KOPT-K1 (cell line): ENCODE measurements around the gene KCNK1.
"Not testable (repeated sequence)": the region's sequence is repeated elsewhere in the genome, so short reads cannot be mapped to it uniquely, and the experiment has no call there.

ENCODE experiments used
- H3K27ac ChIP-seq: fragments of 200-600 bp; sonication (generic); 2 replicates; pipeline ENCODE4 v1.5.1; 2016; ENCODE audit warnings: antibody characterized with exemption, mild to moderate bottlenecking, low read depth, low read length; ENCODE audit not compliant: poor library complexity, severe bottlenecking
- H3K36me3 ChIP-seq: fragments of 200-600 bp; sonication (generic); 2 replicates; pipeline ENCODE4 v1.5.1; 2017; ENCODE audit warnings: antibody characterized with exemption, mild to moderate bottlenecking, low read length, moderate library complexity; ENCODE audit not compliant: insufficient read depth
- H3K9me3 ChIP-seq: fragments of 200-600 bp; sonication (generic); 2 replicates; pipeline ENCODE4 v1.5.1; 2017; ENCODE audit warnings: antibody characterized with exemption, low read length, mild to moderate bottlenecking; ENCODE audit not compliant: insufficient read depth, poor library complexity, severe bottlenecking

KCNK1 gene

DNA sequence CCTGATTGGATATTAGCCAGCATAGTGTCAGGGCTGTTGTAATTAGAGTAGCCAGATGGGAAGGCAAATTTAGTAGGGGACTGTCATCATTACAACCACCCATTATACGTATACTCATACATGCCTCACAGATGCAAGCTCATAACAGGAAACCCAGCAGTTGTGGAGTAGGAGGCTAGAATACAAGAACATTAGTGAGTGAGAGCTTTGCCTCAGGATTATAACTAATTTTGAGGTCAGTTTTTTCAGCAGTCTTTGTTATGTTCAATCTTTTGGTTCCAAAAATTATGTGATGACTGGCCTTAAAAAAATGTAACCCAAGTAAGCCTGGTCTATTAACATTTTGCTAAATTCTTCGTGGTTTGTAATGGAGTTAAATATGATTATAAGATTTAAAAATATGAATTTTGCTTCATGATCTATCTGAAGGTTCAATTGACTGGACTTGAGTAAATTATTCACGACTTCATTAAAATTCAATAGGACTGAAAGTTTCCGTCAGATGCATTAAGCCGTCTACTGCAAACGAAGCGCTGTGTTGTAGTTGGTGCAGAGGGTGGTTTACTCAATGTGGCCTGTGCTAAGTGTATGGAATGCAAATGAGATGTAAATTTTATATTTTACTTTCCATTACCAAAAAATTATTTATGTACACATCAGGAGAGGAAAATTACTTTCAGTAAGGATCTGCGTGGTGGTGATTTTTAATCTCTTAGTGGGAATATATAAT is 48.8 kb downstream of the KCNK1 start:
- H3K36me3 ChIP-seq, result peaks cover 49% of the 10 kb centered on the region
- H3K9me3 ChIP-seq, result no peaks in the 10 kb centered on the region
- no peak overlapping the region for H3K27ac ChIP-seq

DNA sequence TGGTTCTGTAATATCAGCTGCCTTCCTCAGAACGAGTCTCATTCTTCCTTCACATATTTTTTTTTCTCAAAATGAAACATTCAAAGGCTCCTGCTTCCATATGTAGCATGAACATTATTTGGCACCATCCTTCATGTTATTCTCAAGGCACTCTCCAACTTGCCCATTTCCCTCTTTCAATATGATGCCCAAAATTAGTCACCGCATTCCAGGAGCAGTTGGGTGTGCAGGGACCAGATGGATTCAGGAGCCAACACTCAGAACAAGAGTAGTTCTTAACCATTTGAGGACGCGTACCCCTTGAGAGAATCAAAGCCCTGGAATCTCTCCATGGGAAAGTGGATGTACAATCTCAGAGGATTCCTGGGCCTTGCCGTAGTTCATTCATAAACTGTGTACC is 50.3 kb downstream of the KCNK1 start:
- Histone ChIP-seq H3K36me3 (peaks cover 63% of the 10 kb centered on the region), H3K9me3 (no peaks in the 10 kb centered on the region), H3K27ac (no peak overlapping the region)

DNA sequence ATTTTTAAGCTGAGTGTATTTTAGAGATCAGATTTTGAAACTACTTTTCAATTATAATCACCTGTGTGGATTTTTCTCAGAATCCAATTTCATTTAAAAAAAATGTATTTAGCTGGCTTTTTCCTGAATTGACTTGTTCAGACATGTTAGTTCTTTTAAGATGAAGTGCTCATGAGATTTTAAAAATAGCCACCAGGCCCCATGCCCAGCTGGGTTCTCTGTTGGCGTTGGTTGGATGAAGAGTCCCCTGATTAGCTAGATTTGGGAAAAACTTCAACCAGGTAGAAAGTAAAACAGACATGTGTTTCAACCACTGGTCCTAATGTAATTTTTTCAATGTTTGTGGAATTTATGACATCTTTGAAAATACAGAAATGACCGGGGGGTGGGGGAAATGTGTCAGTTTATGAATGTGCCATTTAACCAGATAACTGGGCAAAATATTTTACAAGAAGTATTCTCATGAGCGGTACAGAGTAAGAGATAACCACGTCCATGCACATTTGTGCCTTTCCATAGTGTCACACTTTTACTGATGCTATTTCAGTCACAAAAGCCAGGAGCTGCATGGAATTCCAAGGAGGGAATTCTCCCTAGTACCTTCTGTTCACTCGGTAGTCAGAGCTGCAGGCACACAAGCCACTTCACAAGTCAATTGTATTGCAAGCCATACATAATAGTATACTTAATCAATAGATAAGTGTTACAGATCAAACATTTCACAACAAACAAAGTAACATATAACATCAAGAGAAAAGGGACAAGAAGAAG is 51.1 kb downstream of the KCNK1 start:
- H3K27ac ChIP-seq, result no peak overlapping the region
- peaks cover 6% of the 10 kb centered on the region for H3K9me3 ChIP-seq
- peaks cover 70% of the 10 kb centered on the region for H3K36me3 ChIP-seq

DNA sequence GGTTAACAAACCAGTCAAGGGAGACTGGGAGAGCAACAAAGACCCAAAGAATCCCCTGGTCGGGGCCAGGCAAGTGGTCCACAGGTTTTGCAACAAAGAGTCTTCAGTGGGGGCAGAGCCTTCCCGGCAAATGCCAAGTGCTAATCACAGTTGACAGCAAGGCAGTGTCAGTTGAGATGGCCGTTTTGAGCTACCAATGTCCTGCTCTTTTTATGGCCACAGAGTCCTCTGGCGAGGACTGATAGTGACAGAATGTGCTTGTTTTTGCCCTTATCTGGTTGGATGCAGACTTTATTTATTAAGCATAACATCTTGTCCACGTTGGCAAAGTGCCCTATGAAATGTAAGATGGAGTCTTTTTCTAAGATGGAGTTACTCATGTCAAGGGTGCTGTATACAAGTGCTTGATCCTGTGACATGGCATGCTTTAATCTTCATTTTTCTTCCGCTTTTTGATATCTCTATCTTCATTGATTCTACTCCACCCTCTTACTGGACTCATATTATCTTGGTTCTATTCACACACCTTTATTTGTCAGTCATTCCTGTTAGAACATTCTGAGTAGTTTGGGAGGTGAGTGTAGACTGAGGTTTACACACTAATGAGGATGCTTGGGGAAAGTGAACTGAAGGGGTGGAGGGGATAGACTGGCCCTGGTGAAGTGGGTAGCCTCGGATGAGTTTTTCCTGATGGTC is 51.8 kb downstream of the KCNK1 start:
- peaks cover 12% of the 10 kb centered on the region for H3K9me3 ChIP-seq
- no peak overlapping the region for H3K27ac ChIP-seq
- H3K36me3 ChIP-seq, result peaks cover 72% of the 10 kb centered on the region

DNA sequence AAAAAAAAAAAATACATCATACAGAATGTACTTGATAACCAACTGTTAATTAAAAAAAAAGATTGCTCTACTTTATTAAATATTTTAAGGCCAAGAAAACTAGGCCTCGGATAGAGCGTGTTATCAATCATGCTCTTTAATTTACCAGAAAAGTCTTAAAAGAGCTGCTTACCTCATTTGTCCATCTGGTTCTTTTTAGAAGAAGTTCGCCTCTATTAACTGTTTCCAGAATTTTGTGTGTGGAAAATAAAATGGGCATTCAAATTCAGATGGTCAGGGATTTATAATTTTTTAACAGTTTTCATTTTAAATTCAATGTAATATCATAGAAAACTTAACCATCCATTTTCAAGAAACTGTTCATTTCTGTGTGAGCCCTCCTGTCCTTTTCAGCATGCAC is 53.8 kb downstream of the KCNK1 start:
- H3K36me3 ChIP-seq, result peaks cover 77% of the 10 kb centered on the region
- peaks cover 12% of the 10 kb centered on the region for H3K9me3 ChIP-seq
- H3K27ac ChIP-seq, result no peak overlapping the region

DNA sequence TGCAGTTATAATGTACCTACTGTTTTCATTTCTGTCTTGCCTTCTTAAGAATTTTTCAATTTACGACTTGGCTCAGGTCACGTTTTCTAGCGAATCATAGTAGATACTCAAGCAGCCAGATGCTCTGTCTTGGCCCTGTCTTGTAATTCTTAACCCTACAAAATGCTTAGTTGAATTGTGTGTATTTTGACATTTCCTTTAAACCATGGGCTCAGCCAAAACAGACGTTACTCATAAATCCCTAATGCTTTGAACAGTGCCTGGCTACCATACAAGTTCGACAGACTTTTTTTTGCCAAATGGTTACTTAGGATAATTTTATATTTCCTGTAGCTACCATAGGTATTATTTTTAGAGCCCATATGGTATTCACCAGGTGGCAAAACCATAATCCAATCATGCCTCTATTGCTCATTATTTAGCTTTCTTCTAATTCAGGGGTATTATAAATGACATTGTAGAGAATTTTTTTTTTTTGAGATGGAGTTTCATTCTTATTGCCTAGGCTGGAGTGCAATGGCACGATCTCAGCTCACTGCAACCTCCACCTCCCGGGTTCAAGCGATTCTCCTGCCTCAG is 54.3 kb downstream of the KCNK1 start:
- no peak overlapping the region for H3K27ac ChIP-seq
- H3K36me3 ChIP-seq, result peaks cover 82% of the 10 kb centered on the region
- peaks cover 12% of the 10 kb centered on the region for H3K9me3 ChIP-seq

DNA sequence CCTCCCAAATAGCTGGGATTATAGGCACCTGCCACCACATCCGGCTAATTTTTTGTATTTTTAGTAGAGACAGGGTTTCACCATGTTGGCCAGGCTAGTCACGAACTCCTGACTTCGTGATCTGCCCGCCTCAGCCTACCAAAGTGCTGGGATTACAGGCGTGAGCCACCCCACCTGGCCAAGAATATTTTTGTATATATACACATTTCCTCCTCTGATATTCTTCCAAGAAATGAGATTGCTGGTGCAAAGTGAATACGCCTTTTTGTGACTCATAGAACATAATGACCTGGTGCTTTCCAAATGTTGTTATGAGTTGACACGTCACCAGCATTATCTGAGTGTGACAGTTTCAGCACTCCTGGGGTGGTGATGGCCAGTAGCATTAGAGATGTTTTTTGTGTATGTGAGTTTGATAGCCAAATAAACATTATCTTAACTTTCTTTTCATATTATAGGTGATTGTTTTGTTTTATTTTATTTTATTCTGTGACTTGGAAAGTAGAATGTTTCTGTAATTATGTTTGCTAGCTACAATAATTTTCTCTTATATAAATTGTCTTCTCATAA is 54.9 kb downstream of the KCNK1 start:
- Histone ChIP-seq H3K36me3 (peaks cover 88% of the 10 kb centered on the region), H3K27ac (no peak overlapping the region), H3K9me3 (peaks cover 12% of the 10 kb centered on the region)

DNA sequence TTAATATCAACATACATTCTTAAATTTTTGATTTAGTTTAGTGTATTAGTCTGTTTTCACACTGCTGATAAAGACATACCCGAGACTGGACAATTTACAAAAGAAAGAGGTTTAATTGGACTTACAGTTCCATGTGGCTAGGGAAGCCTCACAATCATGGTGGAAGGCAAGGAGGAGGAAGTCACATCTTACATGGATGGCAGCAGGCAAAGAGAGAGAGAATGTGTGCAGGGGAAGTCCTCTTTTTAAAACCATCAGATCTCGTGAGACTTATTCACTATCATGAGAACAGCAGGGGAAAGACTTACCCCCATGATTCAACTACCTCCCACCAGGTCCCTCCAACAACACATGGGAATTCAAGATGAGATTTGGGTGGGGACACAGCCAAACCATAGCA is 56.5 kb downstream of the KCNK1 start:
- not testable (repeated sequence) for H3K27ac ChIP-seq
- H3K9me3 ChIP-seq, result peaks cover 12% of the 10 kb centered on the region
- H3K36me3 ChIP-seq, result peaks cover 95% of the 10 kb centered on the region

DNA sequence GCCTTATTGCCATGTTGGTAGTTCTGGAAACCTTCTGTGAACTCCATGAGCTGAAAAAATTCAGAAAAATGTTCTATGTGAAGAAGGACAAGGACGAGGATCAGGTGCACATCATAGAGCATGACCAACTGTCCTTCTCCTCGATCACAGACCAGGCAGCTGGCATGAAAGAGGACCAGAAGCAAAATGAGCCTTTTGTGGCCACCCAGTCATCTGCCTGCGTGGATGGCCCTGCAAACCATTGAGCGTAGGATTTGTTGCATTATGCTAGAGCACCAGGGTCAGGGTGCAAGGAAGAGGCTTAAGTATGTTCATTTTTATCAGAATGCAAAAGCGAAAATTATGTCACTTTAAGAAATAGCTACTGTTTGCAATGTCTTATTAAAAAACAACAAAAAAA is 57.4 kb downstream of the KCNK1 start:
- peaks cover 95% of the 10 kb centered on the region for H3K36me3 ChIP-seq

DNA sequence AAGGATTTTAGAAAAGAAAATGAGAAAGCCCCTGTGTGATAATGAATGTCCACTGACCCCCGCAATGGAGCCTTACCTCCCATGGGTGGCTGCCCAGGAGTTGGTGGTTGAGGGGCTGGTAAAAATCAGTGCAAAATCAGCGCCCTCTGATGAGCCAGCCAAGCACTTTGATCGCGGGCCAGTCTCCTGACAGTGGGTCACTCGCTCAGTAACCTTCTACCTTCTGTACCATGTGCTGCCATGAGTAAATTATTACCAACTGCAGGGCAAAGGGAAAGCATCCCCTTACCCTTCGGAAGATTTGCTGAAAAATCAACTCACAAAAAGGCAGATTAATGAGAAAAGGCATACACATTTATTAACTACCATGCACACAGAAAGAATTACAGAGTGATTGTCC is 58.8 kb downstream of the KCNK1 start:
- peaks cover 89% of the 10 kb centered on the region for H3K36me3 ChIP-seq
- H3K9me3 ChIP-seq, result peaks cover 12% of the 10 kb centered on the region
- H3K27ac ChIP-seq, result no peak overlapping the region

More for the DNA sequence above, 57.4 kb downstream of the KCNK1 start:
- Histone ChIP-seq H3K9me3 (peaks cover 12% of the 10 kb centered on the region), H3K27ac (no peak overlapping the region)

DNA sequence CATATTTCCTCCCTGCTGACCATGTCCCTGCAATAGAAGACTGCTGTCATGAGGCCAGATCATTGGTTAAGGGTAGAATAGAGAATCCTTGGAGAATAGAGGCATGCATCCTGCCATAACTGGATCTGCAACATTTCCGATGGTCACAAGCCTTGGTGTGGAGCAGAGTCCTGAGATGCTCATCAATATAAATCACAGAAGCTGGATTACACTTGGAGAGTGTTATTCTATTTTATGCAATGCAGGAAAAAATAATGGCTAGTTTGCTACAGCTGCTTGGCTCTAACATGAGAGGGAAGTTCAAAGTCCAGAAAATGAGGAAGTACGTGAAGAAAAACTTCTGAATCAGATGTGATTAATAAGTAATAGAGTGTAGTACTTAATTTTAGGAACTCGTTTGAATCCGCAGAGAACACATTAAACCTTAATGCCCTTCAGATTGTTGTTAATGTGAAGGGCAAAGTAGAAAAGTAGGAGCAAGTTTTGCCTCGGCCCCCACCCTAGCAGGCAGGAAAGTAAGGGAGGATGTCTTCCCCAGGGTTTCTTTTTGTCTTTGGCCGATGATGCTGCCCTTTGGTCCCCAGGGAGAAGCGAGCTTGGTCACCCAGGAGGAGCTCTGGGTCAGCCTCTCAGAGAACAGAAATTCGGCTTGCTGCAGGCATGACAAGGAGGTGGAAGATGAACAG is 59.5 kb downstream of the KCNK1 start:
- H3K27ac ChIP-seq, result no peak overlapping the region
- peaks cover 89% of the 10 kb centered on the region for H3K36me3 ChIP-seq
- peaks cover 12% of the 10 kb centered on the region for H3K9me3 ChIP-seq

DNA sequence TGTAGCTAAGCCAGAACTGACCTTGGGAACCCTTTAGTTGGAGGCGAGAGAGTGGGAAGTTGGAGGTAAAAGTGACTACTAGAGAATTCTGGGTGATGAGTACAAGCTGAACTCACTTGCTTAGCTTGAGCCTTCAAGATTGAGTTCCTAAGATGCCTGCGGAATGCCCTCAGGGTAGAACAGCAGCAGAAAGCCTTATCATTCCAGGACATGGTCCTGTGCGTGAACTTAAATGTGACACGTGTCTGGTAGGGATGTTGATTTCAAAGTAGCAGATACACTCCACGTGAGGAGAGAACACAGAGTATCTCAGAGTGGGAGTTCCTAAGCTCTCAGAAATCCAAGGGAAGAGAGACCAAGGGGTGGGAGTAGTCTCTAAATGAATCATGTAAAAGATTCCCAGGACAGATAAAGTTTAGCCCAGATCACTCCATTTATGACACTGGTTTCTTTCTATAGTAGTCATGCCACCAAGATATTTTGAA is 60.1 kb downstream of the KCNK1 start:
- H3K9me3 ChIP-seq, result peaks cover 12% of the 10 kb centered on the region
- peaks cover 87% of the 10 kb centered on the region for H3K36me3 ChIP-seq
- H3K27ac ChIP-seq, result no peak overlapping the region

DNA sequence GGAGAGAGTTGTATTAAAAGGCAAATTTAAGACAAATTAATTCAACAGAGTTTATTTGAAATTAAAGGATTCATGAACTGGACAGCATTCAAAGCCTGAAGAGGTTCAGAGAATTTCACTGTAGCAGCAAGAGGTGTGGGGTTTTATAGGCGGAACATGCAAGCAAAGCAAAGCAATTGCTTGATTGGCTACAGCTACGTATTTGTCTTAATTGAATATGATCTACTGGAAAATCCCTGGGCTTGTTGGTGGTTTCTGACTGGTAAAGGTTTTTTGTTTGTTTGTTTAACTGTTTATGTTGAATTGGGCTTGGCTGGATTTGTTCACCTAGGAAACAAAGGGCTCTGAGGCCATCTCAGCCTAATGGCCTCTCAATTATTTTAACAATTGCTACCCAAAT is 61.5 kb downstream of the KCNK1 start:
- Histone ChIP-seq H3K9me3 (peaks cover under 1% of the 10 kb centered on the region), H3K27ac (no peak overlapping the region), H3K36me3 (peaks cover 73% of the 10 kb centered on the region)

DNA sequence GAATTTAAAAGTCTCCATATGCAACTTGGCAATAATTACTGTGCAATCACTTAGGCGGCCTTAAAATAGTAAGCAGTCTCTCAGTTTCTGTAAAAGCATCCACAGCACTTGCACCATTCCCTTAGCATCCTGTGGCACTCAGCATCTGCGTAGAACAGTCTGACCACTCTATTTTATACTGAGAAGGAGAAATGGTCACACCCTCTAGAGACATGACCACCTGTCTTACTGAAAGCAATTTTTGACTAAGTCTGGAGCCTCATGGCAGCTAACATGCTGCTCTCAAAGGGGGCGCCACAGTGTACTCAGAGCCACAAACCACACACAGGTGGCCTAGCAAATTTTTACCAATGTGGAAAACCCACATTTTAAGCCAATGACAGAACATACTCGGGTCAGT is 62.0 kb downstream of the KCNK1 start:
- Histone ChIP-seq H3K9me3 (no peaks in the 10 kb centered on the region), H3K36me3 (peaks cover 68% of the 10 kb centered on the region), H3K27ac (no peak overlapping the region)
